HG02678 (cell line): ENCODE measurements around the gene CDH5.
"Not testable (repeated sequence)": the region's sequence is repeated elsewhere in the genome, so short reads cannot be mapped to it uniquely, and the experiment has no call there.

Experiments used
- ATAC-seq: cut with Tn5 transposase; IDR thresholded peaks from one replicate; pipeline ENCODE4 v1.9.1; 2021; ENCODE audit warnings: mild to moderate bottlenecking, moderate library complexity; ENCODE audit not compliant: unreplicated experiment

Gene CDH5, protein sequence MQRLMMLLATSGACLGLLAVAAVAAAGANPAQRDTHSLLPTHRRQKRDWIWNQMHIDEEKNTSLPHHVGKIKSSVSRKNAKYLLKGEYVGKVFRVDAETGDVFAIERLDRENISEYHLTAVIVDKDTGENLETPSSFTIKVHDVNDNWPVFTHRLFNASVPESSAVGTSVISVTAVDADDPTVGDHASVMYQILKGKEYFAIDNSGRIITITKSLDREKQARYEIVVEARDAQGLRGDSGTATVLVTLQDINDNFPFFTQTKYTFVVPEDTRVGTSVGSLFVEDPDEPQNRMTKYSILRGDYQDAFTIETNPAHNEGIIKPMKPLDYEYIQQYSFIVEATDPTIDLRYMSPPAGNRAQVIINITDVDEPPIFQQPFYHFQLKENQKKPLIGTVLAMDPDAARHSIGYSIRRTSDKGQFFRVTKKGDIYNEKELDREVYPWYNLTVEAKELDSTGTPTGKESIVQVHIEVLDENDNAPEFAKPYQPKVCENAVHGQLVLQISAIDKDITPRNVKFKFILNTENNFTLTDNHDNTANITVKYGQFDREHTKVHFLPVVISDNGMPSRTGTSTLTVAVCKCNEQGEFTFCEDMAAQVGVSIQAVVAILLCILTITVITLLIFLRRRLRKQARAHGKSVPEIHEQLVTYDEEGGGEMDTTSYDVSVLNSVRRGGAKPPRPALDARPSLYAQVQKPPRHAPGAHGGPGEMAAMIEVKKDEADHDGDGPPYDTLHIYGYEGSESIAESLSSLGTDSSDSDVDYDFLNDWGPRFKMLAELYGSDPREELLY

DNA sequence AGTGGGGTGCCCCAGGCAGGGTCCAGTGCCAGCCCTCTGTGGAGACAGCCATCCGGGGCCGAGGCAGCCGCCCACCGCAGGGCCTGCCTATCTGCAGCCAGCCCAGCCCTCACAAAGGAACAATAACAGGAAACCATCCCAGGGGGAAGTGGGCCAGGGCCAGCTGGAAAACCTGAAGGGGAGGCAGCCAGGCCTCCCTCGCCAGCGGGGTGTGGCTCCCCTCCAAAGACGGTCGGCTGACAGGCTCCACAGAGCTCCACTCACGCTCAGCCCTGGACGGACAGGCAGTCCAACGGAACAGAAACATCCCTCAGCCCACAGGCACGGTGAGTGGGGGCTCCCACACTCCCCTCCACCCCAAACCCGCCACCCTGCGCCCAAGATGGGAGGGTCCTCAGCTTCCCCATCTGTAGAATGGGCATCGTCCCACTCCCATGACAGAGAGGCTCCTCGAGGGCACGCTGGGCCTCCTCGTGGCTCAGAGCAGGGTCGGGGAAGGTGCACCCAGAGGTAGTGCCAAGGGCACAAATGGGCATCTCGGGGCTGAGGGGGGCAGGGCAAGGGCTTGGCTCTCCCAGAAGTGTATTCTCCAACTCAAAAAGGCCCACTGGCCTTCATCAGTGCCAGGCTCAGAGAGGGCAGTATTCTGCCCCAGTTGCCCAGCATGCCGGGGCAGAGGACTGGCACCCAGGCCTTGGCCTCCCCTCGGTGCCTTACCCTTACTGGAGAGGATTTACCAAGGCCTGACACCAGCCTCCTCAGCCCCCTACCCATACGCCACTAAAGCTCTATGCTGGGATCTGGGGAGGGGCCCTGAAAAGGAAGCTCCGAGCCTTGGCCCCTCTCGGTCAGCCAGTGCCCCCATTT is at the start of gene CDH5:
TSS of gene CDH5 (plus strand) at position 259 of the 867 bp plus-strand sequence. CDS start 12,647 bp downstream, outside the sequence.
- ATAC-seq, result no peak

DNA sequence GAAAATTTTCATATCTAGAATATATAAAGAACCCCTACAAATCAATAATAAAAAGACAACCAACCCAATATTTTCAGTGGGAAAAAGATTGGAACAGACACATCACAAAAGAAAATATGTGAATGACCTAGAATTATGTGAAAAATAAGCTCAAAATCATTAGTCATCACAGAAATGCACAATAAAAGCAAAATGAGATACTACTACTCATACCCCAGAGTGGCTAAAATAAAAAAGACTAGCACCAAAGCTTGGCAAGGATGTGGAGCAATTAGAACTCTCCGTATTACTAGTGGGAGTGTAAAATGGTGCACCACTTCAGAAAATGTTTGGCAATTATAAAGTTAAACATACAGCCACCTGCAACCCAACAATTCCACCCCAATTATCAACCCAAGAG is 48.0 kb upstream of the CDH5 start:
- ATAC-seq, result no peak

DNA sequence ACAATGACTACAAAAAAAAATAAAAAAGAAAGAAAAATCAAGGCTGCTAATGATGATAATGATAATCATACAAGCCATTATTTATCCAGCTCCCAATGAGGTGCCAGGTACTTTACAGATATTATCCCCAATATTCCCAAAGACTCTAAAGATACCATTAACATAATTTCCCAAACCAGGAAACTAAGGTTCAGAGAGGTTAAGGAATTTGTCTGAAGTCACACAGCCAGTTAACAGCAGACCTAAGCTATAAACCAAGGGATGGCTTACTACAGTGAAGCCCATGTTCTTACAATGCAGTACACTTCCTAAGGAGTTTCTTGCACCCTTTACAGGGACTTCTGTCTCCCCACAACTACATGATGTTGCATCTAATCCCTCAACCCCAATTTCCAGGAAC is 45.7 kb upstream of the CDH5 start:
- no peak for ATAC-seq

DNA sequence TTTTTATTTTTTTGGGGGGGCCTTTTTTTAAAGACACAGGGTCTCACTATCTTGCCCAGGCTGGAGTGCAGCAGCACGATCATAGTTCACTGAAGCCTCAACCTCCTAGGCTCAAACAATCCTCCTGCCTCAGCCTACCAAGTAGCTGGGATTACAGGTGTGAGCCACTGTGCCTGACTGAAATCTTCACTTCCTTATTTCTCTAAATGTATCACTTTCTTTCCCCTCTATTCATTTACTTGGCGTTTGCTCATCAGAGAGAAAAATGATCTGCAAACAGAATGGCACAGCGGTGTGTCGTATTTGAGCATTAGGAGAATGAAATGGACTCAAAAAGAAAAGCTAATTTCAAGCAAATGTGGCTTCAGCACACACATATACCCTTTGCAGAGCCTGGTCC is 44.3 kb upstream of the CDH5 start:
- no peak for ATAC-seq

DNA sequence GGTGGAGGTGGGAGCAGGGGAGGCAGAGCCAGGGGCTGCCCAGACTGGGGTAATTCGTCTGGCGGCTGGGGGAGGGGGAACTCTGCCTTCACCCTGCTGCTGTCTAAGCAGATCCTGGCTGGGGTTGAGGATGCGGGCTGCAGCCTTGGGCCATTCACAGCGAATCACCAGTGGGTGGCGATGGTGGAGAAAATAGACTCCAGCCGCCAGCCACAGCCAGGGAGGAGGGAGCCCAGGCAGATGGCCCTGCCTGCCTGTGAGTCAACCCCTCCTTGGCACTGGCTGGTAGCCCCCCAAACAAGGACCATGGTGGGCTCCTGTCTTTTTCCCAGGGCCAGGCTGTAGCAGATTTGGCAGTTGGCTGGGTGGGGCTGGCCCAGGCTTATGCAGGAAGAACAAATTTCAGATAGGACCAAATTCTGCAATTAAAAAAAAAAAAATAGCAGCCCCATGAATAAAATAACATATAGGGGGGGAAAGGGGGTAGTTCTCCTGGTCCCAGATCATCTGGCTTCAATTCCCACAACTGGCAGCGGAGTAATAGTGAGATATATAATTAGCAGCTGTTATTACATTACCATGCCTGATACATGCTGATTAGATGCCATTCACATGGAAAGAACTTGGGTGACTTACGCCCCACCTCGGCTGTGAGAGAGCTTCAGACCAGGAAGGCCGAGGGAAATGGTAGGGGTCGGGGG is 41.5 kb upstream of the CDH5 start:
- no peak for ATAC-seq

DNA sequence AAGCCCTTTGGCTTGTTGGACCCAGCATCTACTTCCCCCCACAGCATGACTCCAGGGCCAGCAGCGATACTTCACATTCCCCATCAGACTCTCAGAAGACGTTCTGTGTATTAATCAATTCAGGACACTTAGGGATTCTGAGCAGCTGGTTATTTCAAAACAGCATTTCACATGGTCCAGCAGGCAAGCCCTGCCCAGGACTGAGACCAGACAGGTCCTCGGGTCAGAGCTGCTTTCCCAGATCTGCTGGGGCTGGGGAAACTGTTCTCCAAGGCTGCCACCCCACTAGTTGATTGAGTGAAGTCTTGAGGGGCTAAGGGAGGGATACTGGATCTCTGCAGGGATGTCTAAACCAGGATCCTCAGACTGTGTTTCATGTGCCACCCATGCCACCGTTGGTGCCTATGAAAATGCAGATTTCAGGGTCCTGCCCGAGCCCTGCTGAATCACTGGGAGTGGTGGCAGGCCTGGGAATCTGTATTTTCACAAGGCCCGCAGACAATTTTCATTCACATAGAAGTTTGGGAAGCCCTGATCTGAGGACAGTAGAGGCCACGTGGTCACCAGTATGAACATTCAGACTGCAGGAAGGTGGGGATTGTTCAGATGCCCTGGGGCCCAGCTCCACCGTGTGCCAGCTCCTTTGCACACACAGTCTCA is 40.6 kb upstream of the CDH5 start:
- no peak for ATAC-seq

DNA sequence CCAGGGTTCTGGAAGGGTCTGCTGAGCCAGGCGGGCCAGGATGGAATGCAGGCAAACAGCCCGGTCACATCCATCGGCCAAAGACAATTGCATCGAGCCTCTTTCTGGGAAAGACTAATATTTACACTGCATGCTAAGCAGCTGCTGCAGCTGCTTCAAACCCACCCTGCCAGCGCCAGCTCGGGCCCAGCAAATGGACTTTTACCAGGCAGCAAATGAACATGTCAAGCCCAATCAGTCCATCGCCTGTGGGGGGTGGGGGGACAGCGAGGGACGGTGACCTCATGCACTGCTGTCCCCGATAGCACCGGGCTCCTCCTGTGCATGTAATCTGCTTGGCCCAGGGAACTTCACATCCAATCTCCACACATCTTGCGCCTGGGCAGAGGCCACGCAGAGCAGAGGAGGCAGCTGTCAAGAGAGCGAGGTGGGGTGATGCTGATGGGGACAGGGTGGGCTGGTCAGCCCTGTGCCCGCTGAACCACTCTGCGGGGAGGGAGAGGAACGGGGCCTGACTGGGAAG is 39.4 kb upstream of the CDH5 start:
- ATAC-seq, result no peak

DNA sequence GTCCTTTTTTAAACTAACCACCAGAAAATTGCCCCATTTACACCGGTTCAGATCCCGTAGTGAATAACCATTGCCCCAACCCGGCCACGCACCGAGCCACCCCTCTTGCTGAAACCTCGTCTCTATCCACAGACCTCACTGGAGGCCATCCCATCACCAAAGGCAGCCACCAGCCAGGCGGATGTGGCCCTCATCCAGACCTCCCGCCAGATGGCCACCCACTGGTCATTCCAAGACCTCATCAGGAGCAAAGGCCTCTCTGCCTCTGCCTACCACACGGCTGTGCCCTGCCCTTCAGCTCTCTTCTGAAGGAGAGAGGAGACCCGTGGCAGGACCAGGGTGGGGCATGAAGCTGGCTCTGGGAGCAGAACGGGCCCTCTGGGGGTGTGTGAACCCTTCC is 38.2 kb upstream of the CDH5 start:
- no peak for ATAC-seq

DNA sequence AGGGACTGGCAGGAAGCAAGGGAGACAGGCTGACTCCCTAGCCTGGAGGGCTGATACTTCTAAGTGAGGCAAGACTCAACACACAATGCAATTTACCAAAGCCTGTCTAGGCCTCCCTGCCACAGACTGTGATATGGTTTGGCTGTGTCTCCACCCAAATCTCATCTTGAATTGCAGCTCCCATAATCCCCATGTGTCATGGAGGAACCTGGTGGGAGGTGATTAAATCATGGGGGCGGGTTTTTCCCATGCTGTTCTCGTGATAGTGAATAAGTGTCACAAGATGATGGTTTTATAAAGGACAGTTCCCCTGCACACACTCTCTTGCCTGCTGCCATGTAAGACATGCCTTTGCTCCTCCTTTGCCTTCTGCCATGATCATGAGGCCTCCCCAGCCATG is 35.0 kb upstream of the CDH5 start:
- ATAC-seq, result not testable (repeated sequence)

DNA sequence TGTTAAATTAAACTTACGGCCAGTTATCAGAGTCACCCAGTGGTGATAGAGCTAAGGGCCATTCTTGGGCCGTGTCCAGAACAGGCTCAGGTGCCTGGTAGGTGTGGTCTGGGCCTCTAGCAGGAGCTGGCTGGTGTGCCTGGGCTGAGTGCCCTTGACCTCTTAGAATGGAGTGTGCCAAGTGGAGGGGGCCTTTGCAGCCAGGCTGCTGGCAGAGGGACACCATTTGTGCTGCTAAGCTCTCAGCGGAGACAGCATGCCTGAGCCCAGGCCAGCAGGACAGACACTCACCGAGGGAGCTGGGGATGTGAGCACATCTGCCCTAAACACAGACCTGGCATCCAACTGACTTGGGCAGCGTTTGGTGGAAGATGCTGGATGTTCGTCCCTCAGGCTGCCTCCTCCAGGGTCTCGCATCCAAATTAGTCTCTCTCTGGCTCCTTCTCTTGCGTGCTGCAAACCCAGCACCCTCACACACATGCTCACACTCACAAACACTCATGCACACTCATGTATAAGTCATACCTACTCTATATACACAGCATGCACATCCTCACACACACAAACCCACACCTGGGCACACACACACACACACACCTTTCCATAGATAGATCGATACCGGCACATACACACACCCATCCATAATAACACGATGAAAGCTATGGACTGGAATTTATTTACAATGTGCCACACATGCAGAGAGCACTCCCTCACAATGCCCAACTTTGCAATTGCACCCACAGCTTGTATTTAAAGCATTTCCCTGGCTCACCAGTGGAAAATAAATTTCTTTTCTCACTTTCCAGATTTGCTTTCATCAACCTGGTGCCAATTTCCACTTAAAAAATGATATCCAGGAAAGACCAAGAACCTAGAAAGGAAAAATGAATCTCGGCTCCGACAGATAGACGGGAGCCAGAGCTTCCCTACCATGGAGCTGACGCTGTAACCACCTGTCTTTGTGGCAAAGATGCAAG is 33.6 kb upstream of the CDH5 start:
- ATAC-seq, result no peak

DNA sequence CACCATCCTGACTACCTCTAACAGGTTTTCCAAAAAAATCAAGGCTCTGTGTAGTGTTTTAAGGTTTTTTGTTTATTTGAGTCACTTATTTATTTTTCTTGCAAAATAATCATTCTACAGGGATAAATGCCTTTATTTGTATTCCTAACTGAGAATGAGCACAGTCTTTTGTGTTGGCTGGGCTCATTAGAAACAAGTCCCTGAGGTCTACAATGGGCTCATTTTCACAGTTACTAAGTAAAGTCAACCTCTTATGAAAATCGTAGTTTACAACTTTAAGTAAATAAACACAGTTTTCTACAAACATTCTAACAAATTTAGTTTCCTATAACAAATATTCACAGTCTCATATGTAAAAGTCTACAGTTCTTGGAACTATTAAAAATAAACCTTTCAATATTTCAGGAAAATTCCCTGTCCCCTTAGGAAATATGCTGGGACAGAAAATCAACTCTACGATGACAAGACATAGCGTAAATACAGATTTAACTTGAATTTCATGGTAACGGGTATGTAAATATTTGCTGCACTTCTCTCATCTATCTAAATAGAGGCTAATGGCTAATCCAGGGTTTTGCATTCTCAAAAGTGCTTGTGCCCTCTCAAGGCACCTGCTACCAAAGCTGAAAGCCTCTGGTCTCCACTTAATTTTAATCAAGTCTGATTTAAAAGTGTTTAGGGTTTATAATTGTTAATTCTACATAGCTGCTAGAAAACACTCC is 31.5 kb upstream of the CDH5 start:
- no peak for ATAC-seq

DNA sequence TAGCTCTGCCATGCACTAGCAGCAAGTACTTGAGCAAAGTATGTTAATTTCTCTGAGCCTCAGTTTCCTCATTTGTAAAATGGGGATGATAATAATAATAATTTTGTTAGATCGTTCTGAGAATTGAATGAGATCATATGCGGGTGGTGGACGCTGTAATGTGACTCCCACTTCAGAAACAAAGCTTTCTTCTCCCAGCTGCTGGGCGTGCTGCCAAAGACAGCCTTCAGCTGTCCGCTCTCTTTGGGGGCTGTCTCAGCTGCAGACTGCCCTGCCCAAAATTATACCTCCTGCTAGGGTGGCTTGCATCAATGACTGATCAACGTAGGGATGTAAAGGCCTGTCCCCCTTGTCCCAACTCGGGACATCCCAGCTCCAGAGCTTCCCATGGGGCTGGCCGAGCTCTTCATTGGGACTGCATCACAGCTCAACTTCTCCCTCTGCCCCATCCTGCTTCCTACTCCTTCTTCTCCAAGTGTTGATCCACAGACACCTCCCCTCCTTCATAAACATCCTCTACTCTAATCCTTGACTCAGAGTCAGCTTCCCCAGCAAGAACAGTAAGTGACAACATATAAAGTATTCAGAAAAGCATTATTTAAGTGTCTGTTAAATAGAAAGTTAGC is 30.7 kb upstream of the CDH5 start:
- ATAC-seq, result no peak

DNA sequence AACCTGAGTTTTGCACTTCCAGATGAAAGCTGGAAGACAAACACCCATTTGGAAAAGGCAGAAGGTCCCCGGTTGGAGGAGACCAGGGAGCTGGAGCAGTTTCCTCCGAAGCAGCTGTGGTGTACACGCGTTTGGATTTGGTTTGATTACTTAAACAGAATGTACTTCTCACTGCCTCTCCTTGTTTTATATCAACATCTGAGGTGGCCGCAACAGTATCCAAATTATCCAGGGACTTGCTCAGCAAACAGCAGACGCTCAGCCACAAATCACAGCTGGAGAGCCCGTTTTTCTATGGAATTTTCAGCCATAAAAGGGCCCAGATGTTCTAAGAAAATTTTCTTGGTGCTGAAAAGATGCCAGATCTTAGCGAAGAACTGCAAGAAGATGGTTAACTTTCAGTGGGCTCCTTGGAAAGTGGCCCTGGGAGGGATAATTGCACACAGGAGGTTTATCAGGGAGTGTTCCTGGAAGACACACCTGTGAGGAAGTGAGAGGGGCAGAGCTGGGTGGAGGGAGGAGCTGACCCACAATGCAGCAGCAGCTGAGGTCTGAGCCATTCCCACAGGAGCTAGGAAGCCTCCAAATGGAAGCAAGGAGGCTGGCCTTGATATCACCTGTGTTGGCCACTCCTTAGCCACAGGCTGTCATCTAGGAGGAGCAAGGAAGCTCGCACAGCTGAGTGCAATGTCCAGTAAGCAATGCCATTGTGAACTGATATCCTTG is 28.9 kb upstream of the CDH5 start:
- ATAC-seq, result no peak

DNA sequence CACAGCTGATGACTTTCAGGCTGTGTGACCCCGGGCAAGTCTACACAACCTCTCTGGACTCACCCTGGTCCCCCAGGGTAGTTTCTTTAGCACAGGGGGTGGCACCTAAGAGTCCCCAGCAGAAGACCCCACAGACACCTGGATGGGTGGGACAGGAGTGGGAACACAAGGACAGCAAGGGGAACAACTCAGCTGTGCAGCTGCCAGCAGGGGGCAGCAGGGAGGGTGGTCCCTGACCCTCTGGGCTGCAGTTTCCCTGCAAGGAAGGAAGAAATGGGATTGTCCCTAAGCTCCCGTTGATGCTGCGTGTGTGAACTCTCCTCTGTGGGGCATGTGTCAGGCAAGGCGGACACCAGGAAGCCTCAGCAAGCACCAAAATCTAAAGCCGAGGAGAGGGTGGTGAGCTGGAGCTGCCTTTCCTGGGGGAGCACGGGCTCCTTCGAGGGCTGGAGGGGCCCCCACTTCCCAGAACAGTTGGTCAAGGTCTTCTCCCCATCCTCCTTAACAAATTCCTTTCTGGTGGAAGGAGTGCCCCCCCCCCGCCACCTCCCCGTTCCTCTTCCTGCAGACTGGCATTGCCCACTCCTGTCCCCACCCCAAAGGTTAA is 24.1 kb upstream of the CDH5 start:
- no peak for ATAC-seq

DNA sequence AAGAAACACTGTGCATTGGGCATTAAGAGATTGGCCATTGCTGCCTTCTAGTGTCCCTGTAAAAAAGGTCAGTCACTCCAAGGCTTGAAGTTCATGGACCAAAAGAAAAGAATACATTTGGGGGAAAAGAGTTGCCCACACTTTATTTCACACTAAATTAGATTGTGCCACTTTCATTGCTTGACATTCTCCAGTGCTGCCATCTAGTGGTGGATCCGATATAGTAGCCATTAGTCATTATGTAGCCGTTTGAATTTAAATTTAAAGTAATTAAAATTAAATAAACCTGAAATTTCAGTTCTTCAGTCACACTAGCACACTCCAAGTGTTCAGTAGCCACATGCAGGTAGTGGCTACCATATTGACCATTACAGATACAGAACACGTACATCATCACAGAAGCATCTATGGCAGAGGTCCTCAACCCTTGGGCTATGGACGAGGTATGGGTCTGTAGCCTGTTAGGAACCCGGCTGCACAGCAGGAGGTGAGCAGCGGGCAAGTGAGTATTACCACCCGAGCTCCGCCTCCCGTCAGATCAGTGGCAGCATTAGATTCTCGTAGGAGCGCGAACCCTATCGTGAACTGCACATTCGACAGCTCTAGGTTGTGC is 21.9 kb upstream of the CDH5 start:
- ATAC-seq, result no peak

DNA sequence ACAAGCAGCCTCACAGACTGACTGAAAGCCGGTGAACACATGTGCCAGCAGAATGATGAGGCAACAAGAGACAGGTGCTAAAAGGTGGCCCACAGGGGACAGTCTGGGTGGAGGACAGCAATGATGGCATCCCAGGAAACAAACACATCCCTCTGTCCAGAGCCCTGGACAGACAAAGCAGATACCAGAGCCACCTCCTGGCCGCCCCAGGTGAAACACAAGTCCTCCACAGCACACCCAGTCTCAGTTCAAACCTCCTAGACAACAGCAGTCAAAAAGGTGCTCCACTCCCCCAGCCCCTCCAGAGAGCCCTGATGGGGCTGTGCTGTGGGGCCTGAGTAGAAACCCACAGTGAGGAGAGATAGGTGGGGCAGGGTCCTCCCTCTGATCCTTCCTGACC is 20.3 kb upstream of the CDH5 start:
- no peak for ATAC-seq
